GM12873 (cell line): Measurements from ENCODE around the gene ENAH.

Source experiments
- TF ChIP-seq, protein P1 (sequence below): IDR thresholded peaks from 2 replicates; pipeline ENCODE4 v1.5.1; 2012; ENCODE audit warnings: low read depth, mild to moderate bottlenecking, moderate library complexity, low read length, control low read depth; ENCODE audit not compliant: insufficient read depth; ENCODE audit errors: missing control alignments

ENAH gene

DNA sequence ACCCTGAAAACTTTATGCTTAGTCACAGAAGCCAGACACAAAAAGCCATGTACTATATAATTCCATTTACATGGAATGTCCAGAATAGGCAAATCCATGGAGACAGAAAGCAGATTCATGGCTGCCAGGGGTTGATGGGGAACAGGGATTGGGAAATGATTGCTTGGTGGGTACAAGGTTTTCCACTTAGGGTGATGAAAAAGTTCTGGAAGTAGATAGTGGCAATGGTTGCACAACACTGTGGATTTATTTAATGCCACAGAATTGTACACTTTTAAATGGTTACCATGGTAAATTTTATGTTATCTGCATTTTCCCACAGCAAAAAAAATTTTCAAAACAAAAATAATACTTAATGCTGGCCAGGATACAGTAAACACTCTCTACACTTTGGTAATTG, 40.6 kb downstream of the ENAH start:
- TF ChIP-seq, protein P1, sequence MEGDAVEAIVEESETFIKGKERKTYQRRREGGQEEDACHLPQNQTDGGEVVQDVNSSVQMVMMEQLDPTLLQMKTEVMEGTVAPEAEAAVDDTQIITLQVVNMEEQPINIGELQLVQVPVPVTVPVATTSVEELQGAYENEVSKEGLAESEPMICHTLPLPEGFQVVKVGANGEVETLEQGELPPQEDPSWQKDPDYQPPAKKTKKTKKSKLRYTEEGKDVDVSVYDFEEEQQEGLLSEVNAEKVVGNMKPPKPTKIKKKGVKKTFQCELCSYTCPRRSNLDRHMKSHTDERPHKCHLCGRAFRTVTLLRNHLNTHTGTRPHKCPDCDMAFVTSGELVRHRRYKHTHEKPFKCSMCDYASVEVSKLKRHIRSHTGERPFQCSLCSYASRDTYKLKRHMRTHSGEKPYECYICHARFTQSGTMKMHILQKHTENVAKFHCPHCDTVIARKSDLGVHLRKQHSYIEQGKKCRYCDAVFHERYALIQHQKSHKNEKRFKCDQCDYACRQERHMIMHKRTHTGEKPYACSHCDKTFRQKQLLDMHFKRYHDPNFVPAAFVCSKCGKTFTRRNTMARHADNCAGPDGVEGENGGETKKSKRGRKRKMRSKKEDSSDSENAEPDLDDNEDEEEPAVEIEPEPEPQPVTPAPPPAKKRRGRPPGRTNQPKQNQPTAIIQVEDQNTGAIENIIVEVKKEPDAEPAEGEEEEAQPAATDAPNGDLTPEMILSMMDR, result no peak

DNA sequence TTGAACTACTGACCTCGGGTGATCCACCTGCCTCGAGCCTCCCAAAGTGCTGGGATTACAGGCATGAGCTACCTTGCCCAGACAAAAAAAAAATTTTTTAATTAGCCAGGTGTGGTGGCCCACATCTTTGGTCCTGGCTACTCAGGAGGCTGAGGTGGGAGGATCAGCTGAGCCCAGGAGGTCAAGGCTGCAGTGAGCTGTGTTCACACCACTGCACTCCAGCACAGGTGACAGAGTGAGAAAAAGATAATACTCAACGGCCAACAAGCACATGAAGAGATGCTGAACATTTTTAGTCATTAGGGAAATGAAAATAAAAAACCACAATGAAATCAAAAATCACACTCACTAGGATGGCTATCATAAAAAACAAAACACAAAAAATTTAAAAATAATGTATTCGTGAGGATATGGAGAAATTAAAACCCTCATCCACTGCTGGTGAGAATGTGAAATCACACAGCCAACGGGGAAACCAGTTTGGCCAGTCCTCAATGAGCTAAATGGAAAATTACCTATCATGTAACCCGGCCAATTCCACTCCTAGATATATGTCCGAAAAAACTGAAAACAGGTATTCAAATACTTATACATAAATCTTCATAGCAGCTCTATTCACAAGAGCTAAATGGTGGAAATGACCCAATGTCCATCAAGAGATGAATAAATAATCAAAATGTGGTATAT, 41.2 kb downstream of the ENAH start:
- TF ChIP-seq, protein P1, result no peak

DNA sequence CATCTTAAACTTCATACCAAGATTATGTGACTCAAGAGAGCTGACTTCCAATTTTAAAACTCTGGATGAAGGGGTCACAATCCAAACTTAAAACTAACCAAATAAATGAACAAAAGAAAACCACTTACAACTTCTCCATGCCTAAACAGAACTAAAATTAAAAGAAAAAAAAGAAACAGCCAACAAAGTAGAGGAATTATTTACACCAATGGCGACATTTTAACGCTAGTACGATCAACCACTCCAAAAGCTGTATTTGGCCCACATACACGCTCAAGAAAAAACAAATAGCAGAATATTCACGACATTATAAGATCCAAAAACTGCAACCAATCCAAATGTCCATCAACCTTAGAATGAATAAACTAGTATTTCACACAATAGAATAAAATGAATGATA, 42.4 kb downstream of the ENAH start:
- TF ChIP-seq, protein P1, result no peak

DNA sequence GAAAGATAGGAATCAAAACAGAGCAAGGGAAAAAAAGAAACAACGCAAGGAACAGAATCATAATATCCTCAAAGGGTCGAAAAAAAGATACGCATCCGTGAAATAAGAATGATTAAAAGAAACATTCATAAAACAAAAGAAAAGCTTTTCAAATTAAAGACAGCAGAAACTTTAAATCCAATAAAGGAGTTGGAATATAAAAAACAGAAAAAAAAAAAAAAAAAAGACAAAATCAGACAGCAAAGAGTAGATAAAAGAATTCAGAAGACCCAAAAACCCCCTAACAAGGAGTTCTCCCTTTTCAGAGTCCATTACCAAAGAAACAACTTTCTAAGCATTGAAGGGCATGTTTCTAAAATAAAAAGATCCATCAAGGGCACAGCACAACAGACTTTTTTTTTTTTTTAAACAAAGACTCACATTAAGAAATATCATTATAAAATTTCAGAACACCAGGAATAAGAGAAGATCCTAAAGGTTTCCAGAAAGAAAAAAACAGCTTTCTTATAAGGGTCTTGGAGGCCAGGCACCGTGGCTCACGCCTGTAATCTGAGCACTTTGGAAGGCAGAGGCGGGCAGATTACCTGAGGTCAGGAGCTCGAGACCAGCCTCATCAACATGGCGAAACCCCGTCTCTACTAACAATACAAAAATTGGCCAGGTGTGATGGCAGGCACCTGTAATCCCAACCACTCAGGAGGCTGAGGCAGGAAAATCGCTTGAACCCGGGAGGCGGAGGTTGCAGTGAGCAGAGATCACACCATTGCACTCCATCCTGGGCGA, 44.7 kb downstream of the ENAH start:
- TF ChIP-seq, protein P1, result no peak

DNA sequence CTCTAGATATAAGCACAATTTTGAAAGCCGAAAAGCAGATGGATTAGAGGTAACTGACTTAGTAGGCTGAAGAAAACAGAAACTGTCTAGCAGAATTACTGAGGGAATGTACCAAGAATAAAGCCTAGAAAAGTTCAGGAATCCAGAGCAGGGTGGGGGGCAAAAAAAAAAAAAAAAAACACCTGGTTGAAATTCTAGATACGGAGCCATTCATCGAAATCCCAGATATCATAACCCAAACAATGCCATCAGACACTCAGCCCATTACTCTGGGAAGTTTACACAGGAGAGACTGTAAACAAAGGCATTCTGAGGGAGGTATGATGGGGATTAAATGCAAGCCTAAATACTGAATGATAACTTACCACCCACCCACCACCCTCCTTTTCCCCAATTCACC, 45.6 kb downstream of the ENAH start:
- TF ChIP-seq, protein P1, result no peak

DNA sequence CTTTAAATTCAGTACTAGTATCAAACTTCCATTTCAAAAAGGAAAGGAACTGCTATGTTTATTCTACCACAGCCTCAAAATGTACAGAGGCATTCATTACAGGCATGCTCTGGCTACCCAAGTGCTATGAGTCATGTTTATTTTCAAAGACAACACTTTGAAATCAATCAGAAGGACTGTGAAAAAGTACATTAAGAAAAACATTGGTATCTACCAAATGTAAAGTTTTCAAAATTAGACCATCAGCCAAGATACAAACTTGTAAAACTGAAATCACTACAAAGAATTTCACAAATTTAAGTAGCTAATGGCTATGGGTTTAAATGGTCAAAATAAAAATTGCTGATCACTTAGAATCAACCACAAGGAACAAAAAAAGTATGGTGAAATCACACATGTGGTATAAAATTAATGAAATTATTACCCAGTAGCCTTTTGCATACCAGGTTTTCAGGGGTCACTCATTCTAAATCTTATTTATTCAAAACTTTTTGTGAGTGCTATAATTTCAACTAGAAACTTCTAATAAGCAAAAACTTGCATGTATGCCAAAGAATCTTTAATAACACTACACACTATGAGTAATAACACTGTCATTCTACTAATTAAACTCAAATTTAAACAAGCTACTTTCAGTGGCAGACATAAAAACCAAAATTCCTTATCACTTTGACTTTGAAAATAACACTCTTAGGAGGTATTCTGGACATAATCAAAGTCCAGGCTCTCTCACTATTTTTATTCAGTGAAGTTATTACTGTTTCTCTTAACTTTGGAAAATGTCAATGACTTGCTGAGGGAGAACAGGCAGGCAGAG, 49.2 kb downstream of the ENAH start:
- TF ChIP-seq, protein P1, result no peak
